Large intestine (tissue), 12 donors: ENCODE results near the gene NBPF6. TPM values are rescaled to one million over a fixed set of nuclear protein-coding genes. Genes with fewer than 3 reads are reported as not detected.
"Not testable (repeated sequence)": the region's sequence is repeated elsewhere in the genome, so short reads cannot be mapped to it uniquely, and the experiment has no call there.

Experiments
- DNase-seq, 2 donors: peaks; one replicate each; pipeline versions ENCODE4 v3.0.0 to v3.0.0-alpha.2; 2013
- H3K27ac ChIP-seq: one replicate; pipeline ENCODE4 v1.5.1; 2013; ENCODE audit warnings: low read length
- H3K27me3 ChIP-seq: 2 replicates; pipeline ENCODE4 v1.6.1; 2013; ENCODE audit warnings: low read length; ENCODE audit not compliant: control insufficient read depth, insufficient read depth
- H3K36me3 ChIP-seq: 2 replicates; pipeline ENCODE4 v1.6.1; 2013; ENCODE audit warnings: low read length; ENCODE audit not compliant: control insufficient read depth, insufficient read depth
- H3K4me1 ChIP-seq: one replicate; pipeline ENCODE4 v1.6.1; 2013; ENCODE audit warnings: low read length; ENCODE audit not compliant: control insufficient read depth, insufficient read depth
- H3K4me3 ChIP-seq: one replicate; pipeline ENCODE4 v1.5.1; 2013; ENCODE audit warnings: low read length
- H3K9me3 ChIP-seq: one replicate; pipeline ENCODE4 v1.6.1; 2013; ENCODE audit warnings: mild to moderate bottlenecking, low read depth, low read length, moderate library complexity; ENCODE audit not compliant: control insufficient read depth
- WGBS: methylation state at CpG from one replicate; pipeline ENCODE4 v1.1.5; 2013; ENCODE audit warnings: low lambda C conversion rate; ENCODE audit not compliant: insufficient coverage; 5-methylcytosine and 5-hydroxymethylcytosine counted together
- long read RNA-seq, 11 donors: transcript quantifications; one replicate each; lab custom pipeline, GENCODE V29; 2026
- polyA plus RNA-seq: library from polyadenylated mRNA; unstranded; fragments of 120-200 nt; gene quantifications from one replicate; pipeline ENCODE4 v1.2.1, GENCODE V29; 2013

NBPF6 gene, protein sequence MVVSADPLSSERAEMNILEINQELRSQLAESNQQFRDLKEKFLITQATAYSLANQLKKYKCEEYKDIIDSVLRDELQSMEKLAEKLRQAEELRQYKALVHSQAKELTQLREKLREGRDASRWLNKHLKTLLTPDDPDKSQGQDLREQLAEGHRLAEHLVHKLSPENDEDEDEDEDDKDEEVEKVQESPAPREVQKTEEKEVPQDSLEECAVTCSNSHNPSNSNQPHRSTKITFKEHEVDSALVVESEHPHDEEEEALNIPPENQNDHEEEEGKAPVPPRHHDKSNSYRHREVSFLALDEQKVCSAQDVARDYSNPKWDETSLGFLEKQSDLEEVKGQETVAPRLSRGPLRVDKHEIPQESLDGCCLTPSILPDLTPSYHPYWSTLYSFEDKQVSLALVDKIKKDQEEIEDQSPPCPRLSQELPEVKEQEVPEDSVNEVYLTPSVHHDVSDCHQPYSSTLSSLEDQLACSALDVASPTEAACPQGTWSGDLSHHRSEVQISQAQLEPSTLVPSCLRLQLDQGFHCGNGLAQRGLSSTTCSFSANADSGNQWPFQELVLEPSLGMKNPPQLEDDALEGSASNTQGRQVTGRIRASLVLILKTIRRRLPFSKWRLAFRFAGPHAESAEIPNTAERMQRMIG
- not detected for polyA plus RNA-seq
- long read RNA-seq, donor 1 = 0 reads
- long read RNA-seq, donor 2 = 0 reads
- long read RNA-seq, donor 3 = 0 reads
- long read RNA-seq, donor 4 = 0 reads
- long read RNA-seq, donor 5 = 0 reads
- long read RNA-seq, donor 6 = 0 reads
- long read RNA-seq, donor 7 = 0 reads
- long read RNA-seq, donor 8 = 0 reads
- long read RNA-seq, donor 9 = 0 reads
- long read RNA-seq, donor 10 = 0 reads
- long read RNA-seq, donor 11 = 0 reads

DNA sequence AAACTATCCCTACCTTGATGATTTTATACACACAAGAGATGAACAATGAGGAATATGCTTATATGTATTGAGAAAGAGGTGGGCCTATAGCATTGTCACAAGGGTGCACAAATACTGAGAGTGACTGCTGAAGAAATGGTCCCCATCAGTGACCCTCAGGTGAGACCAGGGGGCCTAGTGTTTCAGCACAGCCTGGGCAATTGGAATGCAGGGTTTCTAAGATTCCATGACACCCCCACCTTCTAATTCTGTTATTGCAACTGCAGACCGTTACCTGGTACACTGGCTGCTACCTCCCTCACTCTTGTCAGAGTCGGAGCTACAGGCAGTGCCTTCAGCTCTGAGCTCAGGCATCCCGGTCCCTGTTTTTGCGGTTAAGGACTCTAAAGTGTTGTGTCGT lies at the start of gene NBPF6:
Gene NBPF6 (plus strand): TSS at position 301 of the 400 bp plus-strand sequence. CDS start 259 bp downstream, outside the sequence.
- DNase-seq, H3K36me3 ChIP-seq, H3K27me3 ChIP-seq, H3K4me1 ChIP-seq, H3K4me3 ChIP-seq, H3K27ac ChIP-seq, H3K9me3 ChIP-seq: not testable (repeated sequence)
- WGBS = no CpG with 5 or more reads among the region's 5 CpGs

DNA sequence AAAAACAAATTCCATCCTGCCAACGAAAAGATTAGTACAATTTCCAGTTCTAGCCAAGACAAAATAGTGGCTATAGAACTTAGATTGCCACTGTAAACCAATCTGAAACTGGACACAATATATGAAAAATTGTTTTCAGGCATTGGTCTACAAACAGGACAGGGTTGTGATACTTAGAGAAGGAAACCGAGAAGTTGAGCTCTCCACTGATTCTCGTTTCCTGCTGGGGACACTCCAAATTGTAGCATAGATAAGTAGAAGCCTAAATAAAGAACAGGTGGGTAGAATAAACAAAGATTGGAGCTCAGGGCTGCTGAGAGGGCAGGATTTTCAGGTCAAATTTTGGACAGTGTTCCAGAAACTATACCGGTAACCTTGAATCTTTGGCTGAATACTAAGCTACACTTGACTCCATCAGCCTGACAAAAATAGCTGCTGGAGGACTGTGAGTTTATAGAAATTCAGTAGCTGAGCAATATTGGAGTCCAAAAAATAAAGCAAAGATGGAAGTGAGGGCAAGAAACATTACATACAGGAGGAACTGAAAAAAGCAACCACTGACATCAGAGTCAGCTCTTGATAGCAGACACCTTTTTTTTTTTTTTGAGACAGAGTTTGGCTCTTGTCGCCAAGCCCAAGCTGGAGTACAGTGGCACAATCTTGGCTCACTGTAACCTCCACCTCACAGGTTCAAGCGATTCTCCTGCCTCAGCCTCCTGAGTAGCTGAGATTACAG lies 38.9 kb upstream of the NBPF6 start:
- H3K27me3 ChIP-seq, DNase-seq, H3K27ac ChIP-seq, H3K36me3 ChIP-seq, H3K9me3 ChIP-seq, H3K4me1 ChIP-seq, H3K4me3 ChIP-seq: not testable (repeated sequence)
- WGBS = no CpG with 5 or more reads among the region's 6 CpGs

DNA sequence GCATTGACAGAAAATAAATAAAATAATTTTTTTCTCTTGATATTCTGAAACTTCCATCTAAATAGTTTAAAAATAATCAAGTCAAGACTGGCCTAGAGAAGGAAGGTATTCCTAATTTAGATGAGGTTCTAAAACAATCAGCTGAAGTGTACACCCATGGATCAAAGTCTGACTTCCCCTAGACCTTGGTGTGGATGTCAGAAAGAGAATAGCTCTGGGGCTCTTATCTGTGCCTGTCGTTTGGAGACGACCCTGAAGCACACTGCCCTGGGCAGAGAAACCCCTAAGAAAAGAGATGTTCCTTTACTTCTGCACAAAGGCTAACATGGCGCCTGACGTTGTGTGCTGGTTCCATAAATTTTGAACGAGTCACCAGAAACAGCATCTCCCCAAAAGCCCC lies 30.0 kb upstream of the NBPF6 start:
- not testable (repeated sequence) for H3K27ac ChIP-seq, H3K4me1 ChIP-seq, H3K36me3 ChIP-seq, DNase-seq, H3K27me3 ChIP-seq, H3K4me3 ChIP-seq, H3K9me3 ChIP-seq
- no CpG with 5 or more reads among the region's 5 CpGs for WGBS

DNA sequence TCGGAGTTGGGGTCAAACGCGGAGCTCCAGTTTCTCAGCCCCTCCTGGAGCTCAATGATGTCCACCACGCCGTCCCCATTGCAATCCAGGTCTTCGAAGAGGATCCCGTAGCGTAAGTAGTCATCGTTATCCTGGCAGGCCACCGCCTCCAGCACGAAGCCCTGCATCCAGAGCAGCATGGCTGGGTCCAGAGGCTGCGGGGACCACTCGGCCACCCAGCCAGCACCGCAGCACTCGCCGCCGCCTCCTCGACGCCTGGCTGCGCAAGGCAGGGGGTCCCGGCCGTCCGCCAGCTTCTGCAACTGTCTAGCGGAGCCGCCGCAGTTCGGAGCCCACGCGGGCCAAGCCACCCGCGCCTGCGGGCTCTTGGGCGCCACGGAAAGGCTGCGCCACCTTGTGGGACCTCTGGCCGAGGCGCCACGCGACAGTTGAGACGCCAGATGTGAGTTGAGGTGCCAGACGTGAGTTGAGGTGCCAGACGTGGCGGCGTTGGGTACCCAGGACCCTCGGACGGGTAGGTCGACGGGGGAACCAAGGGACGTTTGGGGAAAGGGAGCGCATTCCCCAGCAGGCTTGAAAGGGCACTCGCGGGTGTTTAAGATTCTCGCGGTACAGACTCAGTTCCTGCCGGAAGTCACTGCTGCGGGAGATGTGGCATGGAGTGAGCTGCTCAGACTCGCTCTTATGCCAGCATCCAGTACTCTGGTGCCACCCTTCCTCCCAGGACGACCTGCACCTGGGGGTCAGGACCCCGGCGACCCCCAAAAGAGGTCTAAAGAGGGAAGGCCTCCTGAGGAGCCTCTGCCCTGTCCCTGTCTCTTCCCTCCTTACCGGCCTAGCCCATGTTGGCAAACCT lies 28.9 kb upstream of the NBPF6 start:
- not testable (repeated sequence) for H3K4me1 ChIP-seq, H3K4me3 ChIP-seq, H3K9me3 ChIP-seq, H3K27me3 ChIP-seq, H3K27ac ChIP-seq, DNase-seq, H3K36me3 ChIP-seq
- WGBS = no CpG with 5 or more reads among the region's 61 CpGs

DNA sequence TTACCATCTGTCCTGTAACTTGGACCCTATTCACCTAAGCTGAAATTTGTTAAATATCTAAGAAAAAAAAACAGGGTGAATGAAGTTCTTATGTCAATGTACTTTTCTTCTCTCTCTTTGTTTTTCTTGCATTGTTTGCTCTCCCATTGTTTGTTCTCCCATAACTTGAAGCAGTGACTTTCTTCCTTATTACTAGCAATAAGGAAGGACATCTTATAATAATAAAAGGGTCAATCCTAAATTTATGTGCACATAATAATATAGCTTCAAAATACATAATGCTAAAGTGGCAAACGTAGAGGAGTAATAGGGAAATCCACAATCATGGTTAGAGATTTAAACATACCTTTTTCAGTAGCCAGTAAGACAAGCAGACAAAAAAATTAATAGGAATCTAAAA lies 23.3 kb upstream of the NBPF6 start:
- DNase-seq, H3K36me3 ChIP-seq, H3K4me1 ChIP-seq, H3K9me3 ChIP-seq, H3K4me3 ChIP-seq, H3K27me3 ChIP-seq, H3K27ac ChIP-seq: not testable (repeated sequence)
- WGBS = no CpG with 5 or more reads among the region's 1 CpG

DNA sequence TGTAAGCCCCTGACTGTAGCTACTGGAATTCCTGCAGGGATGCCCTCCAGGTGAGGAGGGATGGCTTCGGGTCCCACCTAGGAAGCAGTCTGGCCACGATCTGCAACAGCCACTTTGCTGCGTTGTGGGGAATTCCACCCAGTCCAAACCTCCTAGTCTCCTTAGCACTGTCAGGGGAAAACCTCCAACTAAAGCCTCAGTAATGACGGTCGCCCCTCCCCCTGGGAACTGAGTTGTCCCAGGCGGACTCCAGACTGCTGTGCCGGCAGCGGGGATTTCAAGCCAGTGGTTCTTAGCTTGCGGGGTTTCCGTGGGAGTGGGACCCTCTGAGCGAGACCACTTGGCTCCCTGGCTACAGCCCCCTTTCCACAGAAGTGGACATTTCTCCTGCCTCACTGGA lies 18.1 kb upstream of the NBPF6 start:
- H3K27ac ChIP-seq, H3K4me3 ChIP-seq, H3K36me3 ChIP-seq, DNase-seq, H3K27me3 ChIP-seq, H3K4me1 ChIP-seq, H3K9me3 ChIP-seq: not testable (repeated sequence)
- no CpG with 5 or more reads among the region's 11 CpGs for WGBS

DNA sequence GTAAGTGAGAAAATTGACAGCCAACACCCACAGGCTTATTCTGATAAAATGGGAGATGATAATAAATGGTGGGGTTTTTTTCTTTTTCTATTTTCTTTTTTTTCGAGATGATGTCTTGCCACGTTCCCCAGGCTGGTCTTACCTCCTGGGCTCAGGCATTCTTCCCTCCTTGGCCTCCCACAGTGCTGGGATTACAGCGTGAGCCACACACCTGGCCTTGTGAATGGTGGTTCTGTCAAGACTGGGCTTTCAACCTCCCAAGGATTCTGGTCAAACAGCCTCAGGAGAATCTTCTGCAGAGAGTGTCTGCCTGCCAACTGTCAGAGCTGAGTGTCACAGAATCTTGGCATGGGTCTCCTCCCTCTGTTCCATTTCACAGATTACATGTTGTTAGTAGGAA lies 16.7 kb upstream of the NBPF6 start:
- no CpG with 5 or more reads among the region's 3 CpGs for WGBS
- not testable (repeated sequence) for H3K4me3 ChIP-seq, H3K36me3 ChIP-seq, H3K27me3 ChIP-seq, H3K27ac ChIP-seq, H3K4me1 ChIP-seq, H3K9me3 ChIP-seq, DNase-seq

DNA sequence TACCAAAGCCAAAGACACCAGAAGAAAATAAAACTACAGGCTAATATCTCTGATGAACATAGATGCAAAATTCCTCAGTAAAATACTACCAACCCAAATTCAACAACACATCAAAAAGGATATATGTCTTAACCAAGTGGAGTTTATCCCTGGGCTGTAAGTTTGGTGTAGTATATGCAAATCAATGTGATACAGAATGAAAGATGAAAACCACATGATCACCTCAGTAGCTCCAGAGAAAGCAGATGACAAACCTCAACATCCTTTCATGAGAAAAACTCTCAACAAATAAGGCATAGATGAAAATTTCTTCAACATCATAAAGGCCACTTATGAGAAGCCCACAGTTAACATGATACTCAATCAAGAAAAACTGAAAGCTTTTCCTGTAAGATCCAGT lies 11.6 kb upstream of the NBPF6 start:
- not testable (repeated sequence) for H3K36me3 ChIP-seq, H3K4me3 ChIP-seq, H3K27ac ChIP-seq

DNA sequence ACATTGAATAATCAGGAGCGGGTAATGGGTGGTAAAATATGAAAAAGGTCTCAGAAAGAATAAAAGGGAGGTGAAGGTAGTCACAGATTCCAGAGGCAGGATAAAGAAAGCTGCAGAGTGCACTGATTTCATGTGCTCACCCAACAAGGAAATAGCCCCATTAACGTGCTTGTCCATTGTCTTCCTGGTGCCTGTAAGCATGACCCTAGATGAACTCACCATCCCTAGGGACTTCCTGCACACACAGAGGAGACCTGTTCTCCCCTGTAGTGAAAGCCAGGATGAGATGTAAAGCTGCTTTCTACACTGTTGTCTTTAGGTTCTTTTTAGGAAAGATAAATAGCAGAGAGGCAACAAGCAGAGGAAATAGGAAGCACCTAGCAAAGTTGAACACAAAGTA lies 4.4 kb downstream of the NBPF6 start:
- H3K4me1 ChIP-seq, H3K9me3 ChIP-seq, DNase-seq, H3K27ac ChIP-seq, H3K36me3 ChIP-seq, H3K4me3 ChIP-seq, H3K27me3 ChIP-seq: not testable (repeated sequence)
- no CpG with 5 or more reads among the region's 2 CpGs for WGBS

More for the DNA sequence above, 11.6 kb upstream of the NBPF6 start:
- H3K27me3 ChIP-seq, H3K4me1 ChIP-seq, H3K9me3 ChIP-seq, DNase-seq: not testable (repeated sequence)

DNA sequence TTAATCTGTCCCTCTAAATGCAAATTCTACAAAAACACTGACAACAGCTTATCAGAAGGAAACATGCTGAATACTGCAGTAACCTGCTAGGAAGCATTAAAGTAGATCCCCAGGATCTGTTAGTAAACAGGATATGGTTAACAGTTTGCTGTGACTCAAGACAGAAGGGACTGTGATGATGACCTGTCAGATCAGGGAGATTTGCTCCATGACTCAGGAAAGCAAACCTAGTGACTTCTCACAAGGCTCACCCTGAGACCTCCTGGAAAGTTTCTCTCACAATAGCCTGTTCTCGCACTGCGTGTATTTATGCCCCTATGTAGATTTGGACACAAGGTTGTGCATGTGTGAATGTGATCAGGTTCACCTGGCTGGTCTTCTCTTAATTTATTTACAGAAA lies 8.5 kb downstream of the NBPF6 start:
- not testable (repeated sequence) for H3K4me3 ChIP-seq, DNase-seq, H3K9me3 ChIP-seq, H3K27ac ChIP-seq, H3K4me1 ChIP-seq, H3K36me3 ChIP-seq, H3K27me3 ChIP-seq
- WGBS = no CpG with 5 or more reads among the region's 2 CpGs
